Raji (cell line): ENCODE data around the gene MACROD2.

Experiments
- POLR2A ChIP-seq: IDR thresholded peaks from 2 replicates; pipeline ENCODE4 v1.6.1; 2011; ENCODE audit warnings: low read depth, low read length, control low read depth; ENCODE audit not compliant: insufficient read depth

MACROD2 gene

DNA sequence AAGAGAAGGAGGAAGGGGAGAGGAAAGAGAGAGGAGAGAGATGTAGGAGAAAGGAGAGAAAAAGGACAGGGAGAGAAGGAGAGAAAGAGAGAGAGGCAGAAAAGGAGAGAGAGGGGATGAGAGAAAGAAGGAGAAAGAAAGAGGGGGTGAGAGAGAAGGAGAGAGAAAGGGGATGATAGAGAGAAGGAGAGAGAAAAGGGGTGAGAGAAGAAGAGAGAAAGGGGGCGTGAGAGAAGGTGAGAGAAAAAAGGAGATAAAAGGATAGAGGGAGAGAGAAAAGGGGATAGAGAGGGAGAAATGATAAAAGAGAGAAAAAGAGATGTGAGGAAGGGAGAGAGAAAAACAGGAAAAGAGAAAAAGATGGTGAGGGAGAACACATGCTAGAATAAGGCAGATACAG lies 1644.5 kb downstream of the MACROD2 start:
- TF ChIP-seq POLR2A = no peak

DNA sequence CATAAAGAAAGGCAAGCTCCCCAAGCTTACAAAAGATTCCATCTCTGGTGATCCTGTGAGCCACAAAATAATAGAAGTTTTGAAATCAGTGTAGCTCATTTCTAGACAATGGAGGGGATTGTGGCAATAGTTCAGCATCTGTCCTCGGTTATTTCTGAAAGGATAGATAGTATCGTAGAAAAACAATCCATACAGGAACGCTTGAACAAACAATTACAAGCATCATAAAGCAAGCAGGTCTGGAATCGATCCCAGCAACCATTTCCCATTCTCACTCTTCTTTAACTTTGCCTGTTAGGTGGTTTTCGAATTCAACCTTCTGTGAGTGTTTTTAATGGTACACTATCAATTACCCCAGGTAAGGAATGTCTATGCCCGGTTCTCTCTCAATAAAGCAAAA lies 1646.8 kb downstream of the MACROD2 start:
- TF ChIP-seq POLR2A = no peak

DNA sequence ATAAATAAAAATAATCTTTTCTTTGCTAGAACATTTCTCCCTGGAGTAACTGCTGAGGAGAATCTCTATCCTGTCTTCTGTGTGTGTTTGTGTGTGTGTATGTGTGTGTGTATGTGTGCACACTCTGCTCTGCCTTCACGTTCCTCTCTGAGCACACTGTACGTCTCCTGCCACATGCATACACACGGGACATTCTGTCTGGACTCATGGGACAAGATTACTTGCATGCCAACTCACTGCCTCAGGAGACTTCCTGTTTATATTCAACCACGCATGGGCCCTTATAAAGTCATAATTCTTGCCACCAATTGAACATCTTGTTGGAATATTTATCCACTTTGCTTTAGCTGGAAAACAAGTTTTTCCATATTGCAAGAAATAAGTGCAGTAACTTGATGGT lies 1647.4 kb downstream of the MACROD2 start:
- TF ChIP-seq POLR2A = no peak

DNA sequence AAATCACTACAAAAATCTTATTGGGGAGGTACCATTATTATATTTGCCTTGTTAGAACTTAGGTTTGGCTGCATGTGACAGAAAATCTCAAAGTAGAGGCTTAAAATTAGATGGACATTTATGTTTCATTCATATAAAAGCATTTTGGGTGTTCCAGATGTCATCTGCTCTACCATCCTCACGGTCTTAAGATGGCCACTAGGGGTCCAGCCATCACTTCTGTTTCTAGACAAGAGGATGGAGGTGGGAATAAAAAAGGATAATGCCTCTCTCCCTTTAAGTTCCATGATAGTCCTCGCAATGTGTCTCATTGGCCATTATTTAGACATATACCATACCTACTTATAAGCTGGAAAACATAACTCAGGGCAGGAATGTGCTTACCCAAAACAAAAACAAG lies 1648.4 kb downstream of the MACROD2 start:
- TF ChIP-seq POLR2A = no peak

DNA sequence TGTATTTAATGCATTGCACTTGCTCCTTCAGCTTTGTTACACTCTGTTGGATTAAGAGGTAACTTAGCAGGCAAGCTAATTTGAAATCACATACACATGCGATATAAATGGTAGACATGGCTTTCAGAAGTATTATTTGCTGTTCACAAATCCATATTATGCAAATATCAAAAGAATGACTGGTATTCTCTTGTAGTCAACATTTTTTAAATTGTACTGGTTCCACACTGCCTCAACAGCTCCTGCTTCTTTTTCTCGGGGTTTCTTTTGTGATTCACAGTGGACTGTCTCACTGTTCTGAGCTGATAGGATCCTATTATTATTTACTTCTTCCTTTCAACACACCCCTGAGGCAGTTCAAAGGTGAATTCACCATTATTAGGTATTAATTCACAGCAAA lies 1650.5 kb downstream of the MACROD2 start:
- no peak for TF ChIP-seq POLR2A

DNA sequence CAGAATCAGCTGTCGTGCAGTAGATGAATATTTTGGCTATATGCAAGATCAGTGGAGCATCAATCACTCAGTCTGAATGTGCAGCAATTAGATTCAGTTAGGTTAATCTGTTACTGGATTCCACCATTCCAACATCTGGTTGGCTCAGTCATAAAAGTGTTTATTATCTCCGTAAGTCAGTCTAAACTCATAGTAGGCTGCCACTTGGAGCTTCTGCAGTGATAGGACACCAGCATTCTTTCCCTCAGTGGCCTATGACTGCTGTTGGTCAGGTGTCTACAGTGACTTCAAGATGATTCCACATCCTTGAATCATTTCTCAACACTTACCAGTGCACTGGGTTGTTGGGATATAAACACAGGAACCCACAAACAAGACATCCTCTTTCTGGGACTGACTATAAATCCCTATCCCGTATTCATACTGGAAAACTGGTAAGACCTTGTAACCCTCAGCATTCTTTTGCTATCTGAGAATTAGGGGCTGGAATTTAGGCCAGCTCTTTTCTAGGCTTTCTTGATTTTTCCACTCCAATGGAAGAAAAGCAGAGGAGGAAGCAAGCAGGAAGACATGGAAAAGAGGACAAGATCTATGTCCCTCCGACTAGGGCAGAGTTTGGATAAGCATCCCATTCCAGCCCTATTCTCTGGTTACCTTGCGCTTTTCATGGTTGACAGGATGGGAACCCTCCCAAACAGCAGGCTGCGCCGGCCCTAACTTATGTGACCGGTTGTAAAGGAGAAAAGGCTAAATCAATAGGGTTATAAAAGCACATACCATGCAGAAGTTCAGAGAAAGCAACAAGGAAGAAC lies 1658.3 kb downstream of the MACROD2 start:
- TF ChIP-seq POLR2A = no peak

DNA sequence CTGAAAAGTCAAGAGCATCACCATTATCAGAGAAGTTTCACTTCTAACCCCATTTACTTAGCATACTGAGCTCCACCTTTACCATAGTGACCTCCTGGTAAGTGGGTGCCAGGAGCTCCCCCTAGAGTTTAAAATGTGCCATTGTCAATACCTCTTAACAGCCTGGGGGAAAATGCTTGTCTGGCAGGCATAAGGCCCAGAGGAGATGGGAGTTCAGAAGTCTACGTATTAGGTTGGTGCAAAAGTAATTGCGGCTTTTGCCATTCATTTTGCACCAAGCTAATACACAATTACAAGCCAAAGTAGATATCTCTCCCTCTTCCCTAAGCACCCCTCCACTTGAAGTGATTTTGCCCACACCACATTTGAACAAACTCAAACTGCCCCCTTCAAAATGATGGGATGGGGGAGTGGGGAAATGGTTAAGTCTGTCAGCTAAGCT lies 1658.9 kb downstream of the MACROD2 start:
- TF ChIP-seq POLR2A = no peak

DNA sequence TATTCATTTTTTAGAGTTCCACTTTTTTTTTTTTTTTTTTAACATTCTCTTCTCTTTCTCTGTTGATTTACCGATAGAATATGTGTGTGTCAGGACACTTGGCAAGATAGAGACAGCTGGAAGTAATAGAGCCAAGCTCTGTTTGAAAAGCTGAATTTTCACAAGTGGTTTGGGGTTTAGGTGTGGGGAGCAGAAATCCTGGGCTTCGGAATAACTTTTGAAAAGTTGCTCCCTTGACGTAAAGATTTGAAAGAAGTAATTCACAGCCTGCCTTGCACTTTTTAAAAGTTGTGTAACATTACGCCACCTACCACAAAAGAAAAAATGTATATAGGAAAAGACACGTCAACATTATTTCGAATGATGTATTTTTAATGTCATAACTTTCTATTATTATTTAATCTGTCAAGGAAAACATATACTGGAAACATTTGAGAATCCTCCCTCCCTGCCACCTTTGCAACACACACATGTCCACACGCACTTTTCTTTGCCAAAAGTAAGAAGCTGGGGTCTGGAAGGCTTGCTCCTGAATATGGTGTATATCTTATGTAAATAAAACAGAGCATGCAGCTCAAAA lies 1660.1 kb downstream of the MACROD2 start:
- no peak for TF ChIP-seq POLR2A

DNA sequence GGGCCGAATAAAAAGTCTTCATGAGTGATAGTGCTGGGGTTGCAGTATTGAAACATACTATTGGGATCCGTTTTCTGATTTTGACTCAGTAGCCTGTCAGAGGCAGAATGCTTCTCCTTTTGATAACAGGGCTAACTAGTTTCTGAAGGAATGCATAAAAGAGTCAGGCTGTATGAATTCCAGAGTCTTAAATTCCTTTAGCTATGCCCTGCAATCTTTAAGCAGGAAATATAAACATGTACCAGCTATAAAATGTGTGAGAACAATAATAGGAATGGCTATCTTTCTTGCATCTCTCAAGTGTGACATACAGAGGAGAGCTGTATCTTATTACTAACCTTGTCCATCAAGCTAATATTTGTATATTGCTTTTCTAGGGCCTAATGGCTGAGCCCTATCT lies 1660.8 kb downstream of the MACROD2 start:
- no peak for TF ChIP-seq POLR2A

DNA sequence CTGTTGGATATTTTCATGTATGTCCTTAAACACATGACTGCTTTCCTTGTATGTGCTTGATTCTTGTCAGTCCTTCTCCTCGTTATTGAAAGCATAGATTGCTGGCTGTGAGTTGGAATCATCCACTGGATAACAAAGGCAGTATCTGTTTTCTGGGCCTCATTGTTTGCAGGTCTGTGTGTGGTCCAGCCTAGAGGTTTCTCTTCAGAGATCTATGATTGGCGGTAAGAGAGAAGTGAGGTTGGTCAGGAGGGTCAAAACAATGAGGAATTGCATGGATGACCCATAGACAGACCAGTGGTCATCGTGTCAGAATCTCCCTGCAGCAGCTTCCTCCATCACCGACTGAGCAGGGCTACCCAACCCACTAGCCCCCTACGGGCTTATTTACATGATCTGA lies 1663.0 kb downstream of the MACROD2 start:
- TF ChIP-seq POLR2A = no peak

DNA sequence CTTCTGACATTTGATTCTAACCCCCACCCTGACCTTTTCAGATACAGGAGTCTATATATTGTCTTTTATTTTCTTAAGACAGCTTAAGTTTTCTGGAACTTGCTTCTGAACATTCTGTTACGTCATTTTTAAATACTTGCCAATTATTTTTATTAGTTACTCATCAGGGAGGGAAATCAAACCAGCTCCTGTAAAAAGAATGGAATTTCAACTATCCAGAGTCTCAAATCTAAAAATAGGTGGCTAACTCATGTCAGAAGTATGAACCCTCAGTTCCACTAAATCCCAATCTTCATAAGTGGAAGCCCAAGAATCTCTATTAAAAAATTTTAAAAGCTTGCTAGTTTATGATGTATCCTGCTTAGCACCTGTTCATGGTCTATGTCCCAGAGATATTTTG lies 1677.9 kb downstream of the MACROD2 start:
- no peak for TF ChIP-seq POLR2A

DNA sequence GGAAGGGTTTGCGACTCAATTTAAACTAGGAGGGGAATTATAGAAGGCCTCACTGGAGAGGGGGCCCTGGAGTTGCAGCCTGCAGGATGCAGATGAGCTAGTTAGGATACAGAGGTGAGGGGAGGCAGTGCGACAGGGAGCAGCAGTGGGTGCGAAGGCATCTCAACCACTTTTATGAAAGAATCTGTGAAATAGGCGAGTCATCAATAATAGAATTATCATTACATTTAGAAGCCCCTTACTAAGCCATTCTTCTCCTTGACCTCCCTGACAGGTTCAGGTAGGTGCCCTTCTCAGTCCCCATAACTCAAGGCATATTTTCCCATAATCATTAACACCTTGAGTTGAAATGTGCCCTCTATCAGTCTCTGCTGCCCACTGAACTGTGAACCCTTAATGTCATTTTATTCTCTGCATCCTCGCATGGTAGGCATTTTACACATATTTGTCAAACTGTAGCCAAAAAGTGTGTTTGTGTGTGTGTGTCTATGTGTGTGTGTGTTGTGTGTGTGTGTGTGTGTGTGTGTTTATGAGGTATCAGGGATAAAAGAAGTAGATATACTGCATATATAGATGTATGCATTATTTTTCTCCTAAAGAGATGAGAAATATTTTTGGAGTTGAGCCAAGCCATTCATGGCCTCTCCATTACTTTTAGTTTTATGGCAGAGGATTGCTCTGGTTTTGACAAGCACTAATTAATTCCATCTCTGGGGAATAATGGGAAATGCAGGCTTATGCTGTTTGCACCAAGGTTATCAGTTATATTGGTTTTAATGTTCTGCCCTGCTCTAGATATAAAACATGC lies 1679.1 kb downstream of the MACROD2 start:
- no peak for TF ChIP-seq POLR2A

DNA sequence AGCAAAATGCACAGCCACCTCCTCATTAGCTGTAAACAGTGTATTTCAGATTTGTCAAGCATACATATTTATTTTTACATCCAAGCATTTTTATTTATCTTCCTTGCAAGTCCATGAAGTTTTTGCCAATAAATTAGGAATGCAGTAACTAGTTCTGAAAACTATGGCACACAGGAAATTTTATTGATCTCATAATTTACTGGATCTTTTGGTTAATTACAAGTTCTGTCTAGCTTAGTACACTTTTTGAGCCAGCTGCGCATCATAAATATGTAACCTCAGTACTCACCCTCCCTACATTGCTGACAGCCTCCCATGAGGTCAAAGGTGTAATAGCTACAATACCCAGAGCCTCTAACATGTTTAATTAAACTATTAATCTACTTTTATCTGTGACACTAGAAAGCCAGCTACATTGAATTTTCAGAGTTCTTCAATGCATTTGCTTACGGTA lies 1679.8 kb downstream of the MACROD2 start:
- TF ChIP-seq POLR2A = no peak

DNA sequence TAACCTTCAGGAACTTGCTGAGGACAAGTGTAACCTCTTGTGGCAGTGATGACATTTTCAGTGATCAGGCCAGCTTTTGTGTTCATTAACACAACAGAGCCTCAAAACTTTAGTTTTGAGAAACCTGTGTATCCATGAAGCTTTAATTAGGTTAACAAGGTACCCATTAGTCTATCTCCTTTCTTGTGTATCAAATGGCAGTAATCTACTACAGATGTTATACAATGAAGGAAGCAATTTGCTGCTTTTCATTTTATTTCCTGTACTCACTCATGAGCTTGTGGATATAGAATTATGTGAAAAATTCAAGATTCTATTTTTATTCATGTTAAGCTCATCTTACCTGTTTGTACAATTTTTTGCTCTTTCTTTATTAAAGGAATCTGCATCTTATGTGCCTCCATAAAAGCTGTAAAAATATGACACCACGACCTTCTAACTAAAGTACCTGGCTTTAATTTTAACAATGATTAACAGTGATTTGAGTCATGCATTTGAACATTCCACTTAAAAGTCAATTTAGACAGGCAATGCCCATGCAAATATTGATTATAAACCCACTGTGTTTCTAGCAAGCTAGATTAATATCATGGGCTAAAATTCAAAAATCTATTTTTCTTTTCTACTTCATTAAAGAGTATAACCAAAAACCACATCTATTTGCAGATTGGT lies 1680.6 kb downstream of the MACROD2 start:
- no peak for TF ChIP-seq POLR2A

DNA sequence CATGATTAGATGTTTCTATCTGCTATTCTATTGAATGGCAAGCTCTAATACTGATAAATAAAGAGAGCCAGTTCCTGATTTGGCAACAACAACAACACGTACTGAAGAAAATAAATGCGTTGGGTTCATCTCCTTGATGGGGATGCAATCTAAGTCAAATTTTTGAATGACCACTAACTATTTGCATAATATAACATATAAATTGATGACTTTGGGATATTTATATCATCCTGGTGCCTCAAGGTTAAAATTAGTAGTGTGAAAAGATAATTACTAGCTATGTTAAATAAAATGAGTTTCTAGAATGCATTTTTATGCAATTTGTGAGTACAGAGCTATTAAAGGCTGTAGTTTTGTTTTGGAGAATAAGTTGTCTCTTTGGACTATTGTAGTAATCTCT lies 1681.5 kb downstream of the MACROD2 start:
- TF ChIP-seq POLR2A = no peak

DNA sequence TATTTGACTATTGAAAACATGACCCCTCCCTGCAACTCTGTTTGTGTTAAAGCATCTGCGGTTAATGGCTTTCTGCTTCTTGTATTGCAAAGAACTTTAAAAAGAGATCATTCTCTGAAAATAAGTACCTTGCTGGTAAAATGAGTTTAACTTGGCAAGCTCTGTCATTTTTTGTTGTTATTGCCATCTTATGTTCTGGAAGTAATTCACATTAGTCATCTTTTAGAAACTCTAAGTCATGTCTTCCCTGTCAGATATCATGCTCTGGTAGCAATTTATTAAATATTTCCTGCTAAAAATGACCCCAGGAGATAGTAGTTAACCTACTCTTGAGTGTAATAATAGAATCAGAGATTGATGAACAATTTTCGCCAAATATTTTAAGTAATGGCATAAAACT lies 1687.4 kb downstream of the MACROD2 start:
- TF ChIP-seq POLR2A = no peak

DNA sequence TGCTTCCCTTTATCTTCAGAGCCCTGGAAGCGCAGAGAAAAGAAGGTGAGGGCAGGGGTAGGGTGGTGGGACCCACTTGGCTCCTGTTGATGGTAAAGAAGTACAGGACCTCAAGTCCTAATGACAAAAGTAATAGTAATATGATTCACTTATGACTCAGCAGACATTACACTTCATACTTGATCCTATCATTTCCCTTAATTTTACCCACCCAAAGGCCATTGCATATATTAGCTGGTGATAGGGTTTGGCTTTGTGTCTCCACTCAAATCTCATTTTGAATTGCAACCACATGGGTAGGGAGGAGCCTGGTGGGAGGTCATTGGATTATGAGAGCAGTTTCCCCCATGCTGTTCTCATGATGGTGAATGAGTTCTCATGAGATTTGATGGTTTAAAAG lies 1697.3 kb downstream of the MACROD2 start:
- no peak for TF ChIP-seq POLR2A
